NT2/D1 (cell line): ENCODE results near the gene CEBPB.

Experiments used
- DNase-seq: peaks from one replicate; pipeline ENCODE4 v3.0.0-alpha.2; 2011; ENCODE audit warnings: low read depth, low spot score
- H3K27me3 ChIP-seq: 2 replicates; pipeline ENCODE4 v1.6.0; 2011; ENCODE audit warnings: mild to moderate bottlenecking; ENCODE audit not compliant: insufficient read length, insufficient read depth
- H3K36me3 ChIP-seq: 2 replicates; pipeline ENCODE4 v1.6.1; 2011; ENCODE audit warnings: mild to moderate bottlenecking, low read length, mixed read lengths; ENCODE audit not compliant: insufficient read depth, insufficient read length
- H3K4me1 ChIP-seq: 2 replicates; pipeline ENCODE4 v1.5.1; 2011; ENCODE audit not compliant: insufficient read depth, insufficient read length
- H3K4me3 ChIP-seq: 2 replicates; pipeline ENCODE4 v1.5.1; 2011; ENCODE audit warnings: low read depth; ENCODE audit not compliant: insufficient read length
- H3K9ac ChIP-seq: 2 replicates; pipeline ENCODE4 v1.6.0; 2011; ENCODE audit warnings: low read depth; ENCODE audit not compliant: insufficient read length
- H3K9me3 ChIP-seq: 2 replicates; pipeline ENCODE4 v1.5.1; 2011; ENCODE audit warnings: mild to moderate bottlenecking, low read length; ENCODE audit not compliant: insufficient read depth
- SUZ12 ChIP-seq: IDR thresholded peaks from 2 replicates; pipeline ENCODE4 v1.6.1; 2011; ENCODE audit not compliant: insufficient read length, insufficient read depth; ENCODE audit errors: extremely low read depth
- YY1 ChIP-seq: IDR thresholded peaks from 2 replicates; pipeline ENCODE4 v1.6.1; 2011; ENCODE audit not compliant: insufficient read length, insufficient read depth
- ZNF274 ChIP-seq: IDR thresholded peaks from 2 replicates; pipeline ENCODE4 v1.6.1; 2011; ENCODE audit warnings: mild to moderate bottlenecking, low read depth, low read length

CEBPB gene

GRCh38 chr20:50223039-50224005 lies 32.7 kb downstream of the CEBPB start:
- TF ChIP-seq ZNF274: no peak
- no peak for TF ChIP-seq YY1
- no peak for TF ChIP-seq SUZ12
- Histone ChIP-seq H3K27me3 (no peaks in the 10 kb centered on the region), H3K36me3 (no peaks in the 10 kb centered on the region), H3K9ac (no peak overlapping the region), H3K4me3 (no peak overlapping the region), H3K4me1 (peaks cover 11% of the 10 kb centered on the region), H3K9me3 (peaks cover 4% of the 10 kb centered on the region; the same call in 1 of the 2 replicates)
- no peak for DNase-seq

GRCh38 chr20:50224052-50224451 lies 33.4 kb downstream of the CEBPB start:
- DNase-seq: no peak
- H3K36me3 ChIP-seq: no peaks in the 10 kb centered on the region
- H3K9me3 ChIP-seq: peaks cover 4% of the 10 kb centered on the region; the same call in 1 of the 2 replicates
- H3K27me3 ChIP-seq: no peaks in the 10 kb centered on the region
- no peak overlapping the region for H3K4me3 ChIP-seq
- no peak overlapping the region for H3K9ac ChIP-seq
- TF ChIP-seq SUZ12: no peak
- no peak for TF ChIP-seq YY1
- peaks cover 11% of the 10 kb centered on the region for H3K4me1 ChIP-seq

DNA sequence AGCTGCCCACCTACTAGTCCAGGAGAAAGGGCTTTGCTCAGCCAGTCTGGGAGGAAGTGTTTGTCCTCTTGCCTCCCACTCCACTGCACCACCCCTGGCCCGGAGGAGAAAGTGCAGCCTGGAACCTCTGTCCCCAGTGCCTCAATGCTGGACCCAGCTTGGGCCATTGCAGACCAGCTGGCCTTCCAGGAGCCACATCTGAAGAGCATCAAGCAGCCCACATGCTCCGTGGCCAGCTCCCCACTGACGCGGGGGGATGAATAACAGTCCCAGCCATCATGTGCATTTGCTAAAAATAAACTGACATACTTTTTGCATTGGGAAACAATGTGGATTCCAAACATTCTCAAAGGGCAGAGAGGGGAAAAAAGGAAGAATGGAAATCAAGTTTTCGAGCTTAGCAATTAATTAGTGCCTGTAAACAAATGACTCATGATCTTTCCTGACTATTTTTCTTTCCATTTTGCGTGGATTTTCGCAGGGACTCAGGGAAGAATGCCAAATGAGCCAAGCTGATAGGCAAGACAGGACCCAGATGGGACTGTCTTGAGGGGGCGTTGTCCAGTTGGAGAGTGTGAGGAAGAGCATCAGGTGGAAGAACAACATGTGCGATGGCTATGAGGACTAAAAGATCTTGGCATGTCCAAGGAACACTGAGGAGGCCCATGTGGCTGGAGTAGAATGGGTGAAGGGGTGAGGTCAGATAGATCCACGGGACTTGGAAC lies 34.1 kb downstream of the CEBPB start:
- TF ChIP-seq SUZ12 (no peak), YY1 (no peak), ZNF274 (no peak)
- no peak for DNase-seq
- Histone ChIP-seq H3K9ac (no peak overlapping the region), H3K4me1 (peaks cover 10% of the 10 kb centered on the region), H3K4me3 (no peak overlapping the region), H3K36me3 (no peaks in the 10 kb centered on the region), H3K27me3 (no peaks in the 10 kb centered on the region), H3K9me3 (peaks cover 4% of the 10 kb centered on the region; the same call in 1 of the 2 replicates)

- Histone ChIP-seq H3K36me3 (no peaks in the 10 kb centered on the region), H3K9me3 (peaks cover 4% of the 10 kb centered on the region; the same call in 1 of the 2 replicates), H3K9ac (no peak overlapping the region), H3K4me3 (no peak overlapping the region), H3K27me3 (no peaks in the 10 kb centered on the region), H3K4me1 (peaks cover 10% of the 10 kb centered on the region)
- DNase-seq: no peak
- TF ChIP-seq SUZ12 (no peak), YY1 (no peak), ZNF274 (no peak)
Observed at GRCh38 chr20:50226093-50226974, 35.7 kb downstream of the CEBPB start.

GRCh38 chr20:50227506-50227905 lies 36.9 kb downstream of the CEBPB start:
- TF ChIP-seq SUZ12 (no peak), ZNF274 (no peak), YY1 (no peak)

GRCh38 chr20:50229156-50229607 lies 38.6 kb downstream of the CEBPB start:
- Histone ChIP-seq H3K9ac (no peak overlapping the region), H3K9me3 (peaks cover 3% of the 10 kb centered on the region; the same call in 1 of the 2 replicates), H3K4me1 (peaks cover 10% of the 10 kb centered on the region), H3K27me3 (no peaks in the 10 kb centered on the region), H3K36me3 (no peaks in the 10 kb centered on the region), H3K4me3 (no peak overlapping the region)
- TF ChIP-seq ZNF274: no peak
- no peak for TF ChIP-seq SUZ12
- TF ChIP-seq YY1: no peak
- no peak for DNase-seq

More at GRCh38 chr20:50227506-50227905, 36.9 kb downstream of the CEBPB start:
- Histone ChIP-seq H3K9me3 (peaks cover 4% of the 10 kb centered on the region; the same call in 1 of the 2 replicates), H3K4me1 (peaks cover 10% of the 10 kb centered on the region), H3K36me3 (no peaks in the 10 kb centered on the region), H3K4me3 (no peak overlapping the region), H3K9ac (no peak overlapping the region), H3K27me3 (no peaks in the 10 kb centered on the region)
- DNase-seq: no peak
